Body of pancreas (tissue), 4 donors: ENCODE results near the gene CDH4. TPM values are rescaled to one million over a fixed set of nuclear protein-coding genes. Genes with fewer than 3 reads are reported as not detected.

ENCODE experiments used
- ATAC-seq: fragments of 150-250 bp; one replicate; pipeline ENCODE4 v1.9.1; 2016
- DNase-seq, 4 donors: peaks; one replicate each; pipeline ENCODE4 v3.0.0-alpha.2; 2019
- H3K27ac ChIP-seq, 4 donors: fragments of 200-600 bp; sonication (generic); 1 replicate in 3 of 4; 2 replicates in 1 of 4; pipeline versions ENCODE4 v1.5.1 to v1.6.1; 2016 to 2019; ENCODE audit warnings: mild to moderate bottlenecking in 1 of 4, mixed read lengths in 1 of 4, moderate library complexity in 1 of 4
- H3K27me3 ChIP-seq, 2 donors: fragments of 200-600 bp; sonication (generic); one replicate each; pipeline ENCODE4 v1.6.0; 2016; ENCODE audit warnings: mild to moderate bottlenecking in 1 of 2
- H3K36me3 ChIP-seq, 2 donors: fragments of 200-600 bp; sonication (generic); replicated peaks in 1 of 2; 2 replicates each; pipeline ENCODE4 v1.5.1; 2016; ENCODE audit warnings: low read depth in 2 of 2; ENCODE audit not compliant: insufficient read depth in 1 of 2
- H3K4me1 ChIP-seq: fragments of 200-600 bp; sonication (generic); one replicate; pipeline ENCODE4 v1.6.0; 2016
- H3K4me3 ChIP-seq, 2 donors: fragments of 200-600 bp; sonication (generic); 1 replicate in 1 of 2; 2 replicates in 1 of 2; pipeline ENCODE4 v1.5.1; 2016 to 2019
- H3K9me3 ChIP-seq, 3 donors: fragments of 200-600 bp; sonication (generic); 1 replicate in 2 of 3; 2 replicates in 1 of 3; pipeline ENCODE4 v1.5.1; 2016
- CTCF ChIP-seq, 7 experiments: fragments of 450-650 bp in 4 of 7; fragments of 200-600 bp in 3 of 7; sonication (generic) in 3 of 7; IDR thresholded peaks; one replicate each; pipeline ENCODE4 v1.5.1; 2016 to 2019; ENCODE audit warnings: antibody characterized with exemption in 7 of 7
- POLR2A ChIP-seq, 3 donors: fragments of 450-650 bp; IDR thresholded peaks; one replicate each; pipeline ENCODE4 v1.6.1; 2016; ENCODE audit warnings: antibody characterized with exemption in 3 of 3, mild to moderate bottlenecking in 2 of 3
- WGBS, 2 donors: methylation state at CpG; one replicate each; pipeline ENCODE4 v1.1.5; 2017; 5-methylcytosine and 5-hydroxymethylcytosine counted together
- intact Hi-C: fragments of 100-400 bp; cut with DNase I; formaldehyde crosslinking; loops from one replicate; pipeline ENCODE4 v1.15.1; 2023
- total RNA-seq, 2 donors: library from RNA; depleted of rRNA; stranded (reverse); fragments of >200 nt; gene quantifications; one replicate each; pipeline ENCODE4 v1.1.0, GENCODE V29; 2016

CDH4 gene
- total RNA-seq, 2 donors from 2014 or later = 0.33 to 0.52 TPM

GRCh38 chr20:61778495-61778863 lies 526.4 kb downstream of the CDH4 start:
- Histone ChIP-seq H3K9me3 (no peaks in the 10 kb centered on the region), H3K4me3 (no peak overlapping the region), H3K27ac (no peak overlapping the region), H3K36me3 (no peaks in the 10 kb centered on the region), H3K4me1 (no peaks in the 10 kb centered on the region), H3K27me3 (no peaks in the 10 kb centered on the region)
- no peak for DNase-seq
- 68 to 82% methylated on average over 8 of the region's 8 CpGs for WGBS, 2 donors
- no peak for ATAC-seq
- TF ChIP-seq CTCF (IDR thresholded peaks at IDR 0.05) (no peak), POLR2A (IDR thresholded peaks at IDR 0.05) (no peak)
- intact Hi-C loops = no loop called here

- no peak for TF ChIP-seq POLR2A (IDR thresholded peaks at IDR 0.05)
- TF ChIP-seq CTCF (IDR thresholded peaks at IDR 0.05) = no peak
- ATAC-seq = no peak
Measured at GRCh38 chr20:61779176-61779965, 527.3 kb downstream of the CDH4 start.

GRCh38 chr20:61780066-61780465 lies 528.0 kb downstream of the CDH4 start:
- intact Hi-C loops = no loop called here
- no peaks in the 10 kb centered on the region for H3K9me3 ChIP-seq
- no peaks in the 10 kb centered on the region for H3K36me3 ChIP-seq
- H3K27ac ChIP-seq = no peak overlapping the region
- WGBS, 2 donors = 68 to 94% methylated on average over 6 to 7 of the region's 7 CpGs
- H3K27me3 ChIP-seq = no peaks in the 10 kb centered on the region
- no peaks in the 10 kb centered on the region for H3K4me1 ChIP-seq
- H3K4me3 ChIP-seq = no peak overlapping the region
- DNase-seq = no peak
- no peak for ATAC-seq
- no peak for TF ChIP-seq POLR2A (IDR thresholded peaks at IDR 0.05)
- no peak for TF ChIP-seq CTCF (IDR thresholded peaks at IDR 0.05)

More at GRCh38 chr20:61779176-61779965, 527.3 kb downstream of the CDH4 start:
- no peaks in the 10 kb centered on the region for H3K27me3 ChIP-seq
- no peak overlapping the region for H3K4me3 ChIP-seq
- H3K27ac ChIP-seq = no peak overlapping the region
- H3K4me1 ChIP-seq = no peaks in the 10 kb centered on the region
- no peaks in the 10 kb centered on the region for H3K9me3 ChIP-seq
- WGBS, 2 donors = 71 to 73% methylated on average over 20 to 27 of the region's 27 CpGs
- no peak for DNase-seq
- intact Hi-C loops = no loop called here
- H3K36me3 ChIP-seq = no peaks in the 10 kb centered on the region

GRCh38 chr20:61784801-61785566 lies 532.9 kb downstream of the CDH4 start:
- WGBS, 2 donors = 73 to 82% methylated on average over 12 to 18 of the region's 18 CpGs
- no peak overlapping the region for H3K4me3 ChIP-seq
- H3K4me1 ChIP-seq = no peaks in the 10 kb centered on the region
- ATAC-seq = no peak
- DNase-seq = no peak
- TF ChIP-seq POLR2A (IDR thresholded peaks at IDR 0.05) = no peak
- no peak overlapping the region for H3K27ac ChIP-seq
- H3K9me3 ChIP-seq = no peaks in the 10 kb centered on the region
- intact Hi-C loops = no loop called here
- no peaks in the 10 kb centered on the region for H3K27me3 ChIP-seq
- no peaks in the 10 kb centered on the region for H3K36me3 ChIP-seq

- ATAC-seq = no peak
- Histone ChIP-seq H3K27me3 (no peaks in the 10 kb centered on the region), H3K9me3 (no peaks in the 10 kb centered on the region), H3K4me3 (no peak overlapping the region), H3K27ac (no peak overlapping the region), H3K36me3 (no peaks in the 10 kb centered on the region), H3K4me1 (no peaks in the 10 kb centered on the region)
- TF ChIP-seq POLR2A (IDR thresholded peaks at IDR 0.05) (no peak), CTCF (IDR thresholded peaks at IDR 0.05) (no peak)
- intact Hi-C loops = no loop called here
- no peak for DNase-seq
- 75 to 100% methylated on average over 1 of the region's 1 CpG for WGBS, 2 donors
Measured at GRCh38 chr20:61785567-61785816, 533.4 kb downstream of the CDH4 start.
